HUDEP-2 (cell line): ENCODE measurements around the gene MAS1.
"Not testable (repeated sequence)": the region's sequence is repeated elsewhere in the genome, so short reads cannot be mapped to it uniquely, and the experiment has no call there.

Source experiments
- DNase-seq, 76 experiments: peaks; one replicate each; lab custom pipeline; 2025; ENCODE audit not compliant: unreplicated experiment in 76 of 76; lab: John Stamatoyannopoulos, UW

Gene MAS1

GRCh38 chr6:159914565-159914923 lies 23.8 kb downstream of the MAS1 start:
- no peak for DNase-seq

- DNase-seq, result no peak
These were observed 24.6 kb downstream of the MAS1 start for GRCh38 chr6:159915397-159915796.

GRCh38 chr6:159916237-159916636 lies 25.4 kb downstream of the MAS1 start:
- DNase-seq, result no peak

DNA sequence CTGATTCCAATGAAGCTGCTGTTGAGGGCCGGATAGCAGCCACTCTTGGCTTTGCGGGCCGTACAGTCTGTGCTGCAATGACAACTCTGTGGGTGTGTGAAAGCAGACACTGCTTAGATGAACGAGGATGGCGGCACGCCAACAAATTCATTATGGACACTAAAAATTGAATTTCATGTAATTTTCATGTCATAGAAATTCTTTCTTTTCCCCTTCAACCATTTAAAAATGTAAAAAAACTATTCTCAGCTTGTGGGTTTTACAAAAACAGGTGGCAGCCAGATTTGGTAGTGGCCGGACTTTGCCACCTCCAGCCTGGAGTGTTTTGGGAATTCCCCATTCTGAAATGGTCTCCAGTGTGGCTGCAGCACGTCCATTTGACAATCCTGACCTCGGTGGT lies 26.0 kb downstream of the MAS1 start:
- no peak for DNase-seq

- DNase-seq, result no peak
These were observed 28.3 kb downstream of the MAS1 start for GRCh38 chr6:159919011-159919511.

DNA sequence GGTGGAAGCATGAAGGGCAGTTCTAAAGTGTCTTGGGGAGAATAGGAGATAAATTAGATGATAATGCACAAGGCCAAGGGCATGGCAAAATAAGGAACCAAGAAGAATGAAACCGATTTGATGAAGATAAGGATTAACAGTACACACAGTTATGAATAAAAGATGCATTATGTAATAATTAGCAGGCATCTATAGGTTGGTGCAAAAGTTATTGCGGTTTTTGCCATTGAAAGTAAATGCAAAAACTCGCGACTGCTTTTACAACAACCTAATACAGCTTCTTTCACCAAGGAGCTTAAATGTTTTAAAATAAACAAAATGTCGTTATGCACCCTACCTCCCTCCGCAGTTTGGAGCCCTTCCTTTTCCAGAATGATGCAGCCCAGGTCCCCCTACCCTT lies 29.0 kb downstream of the MAS1 start:
- DNase-seq, result no peak

GRCh38 chr6:159924150-159924549 lies 33.4 kb downstream of the MAS1 start:
- DNase-seq, result not testable (repeated sequence)

DNA sequence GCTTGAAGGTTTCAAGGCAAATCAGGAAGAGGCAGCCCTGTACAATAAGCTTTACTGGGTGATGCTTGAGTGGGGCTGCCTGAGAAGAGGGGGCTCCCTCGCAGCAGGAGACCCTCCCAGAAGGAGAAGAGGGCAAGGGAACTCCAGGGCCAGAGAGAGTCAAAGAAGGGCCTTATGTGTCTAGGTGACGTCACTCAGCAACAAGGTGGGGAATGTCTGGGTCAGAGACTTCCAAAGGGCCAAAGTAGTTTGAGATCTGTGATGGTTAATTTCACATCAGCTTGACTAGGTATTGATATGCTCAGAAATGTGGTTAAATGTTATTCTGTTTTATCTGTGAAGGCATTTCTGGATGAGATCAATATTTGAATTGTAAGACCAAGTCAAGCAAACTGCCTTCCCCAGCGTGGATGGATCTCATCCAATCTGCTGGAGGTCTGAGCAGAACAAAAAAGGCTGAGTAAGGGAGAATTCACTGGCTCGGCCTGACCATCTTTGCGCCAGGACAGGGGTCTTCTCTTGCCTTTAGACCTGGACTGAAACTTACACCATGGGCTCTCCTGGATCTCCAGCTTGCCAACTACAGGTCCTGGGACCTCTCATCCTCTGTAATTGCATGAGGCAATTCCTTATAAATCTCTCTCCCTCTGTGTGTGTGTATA lies 35.9 kb downstream of the MAS1 start:
- DNase-seq, result no peak

GRCh38 chr6:159929819-159930218 lies 39.0 kb downstream of the MAS1 start:
- peak in 38 of 76 experiments; percentile 7 to 42 (median 21) for DNase-seq

DNA sequence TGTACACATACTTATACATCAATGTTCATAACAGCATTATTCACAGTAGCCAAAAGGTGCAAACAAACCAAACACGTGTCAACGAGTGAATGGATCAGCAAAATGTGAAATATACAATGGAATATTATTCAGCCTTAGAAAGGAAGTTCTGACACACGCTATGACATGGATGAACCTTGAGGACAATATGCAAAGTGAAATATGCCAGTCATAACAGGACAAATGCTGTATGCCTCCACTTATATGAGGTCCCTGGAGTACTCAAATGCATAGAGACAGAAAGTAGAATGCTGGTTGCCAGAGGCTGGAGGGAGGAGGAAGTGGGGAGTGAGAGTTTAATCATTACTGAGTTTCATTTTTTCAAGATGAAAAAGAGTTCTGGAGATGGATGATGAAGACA lies 40.3 kb downstream of the MAS1 start:
- no peak for DNase-seq

DNA sequence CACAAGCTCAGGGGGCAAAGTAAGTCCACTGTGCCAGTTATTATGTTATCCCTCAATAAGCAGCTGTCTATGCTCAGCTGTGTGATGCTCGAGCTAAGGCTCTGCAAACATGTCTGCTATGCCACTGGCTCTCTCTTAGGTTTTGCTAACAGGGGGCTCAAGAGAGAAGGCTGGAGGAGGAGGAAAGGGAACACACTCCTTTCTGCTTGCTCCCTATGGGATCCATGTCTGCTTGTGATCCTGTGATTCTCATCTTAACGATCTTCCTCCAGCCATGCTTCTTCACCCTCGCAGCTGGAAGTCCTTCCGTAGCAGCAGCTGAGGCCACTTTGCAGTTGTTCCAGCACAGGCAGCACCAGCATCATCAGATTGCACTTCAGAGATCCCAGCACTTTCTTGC lies 41.1 kb downstream of the MAS1 start:
- DNase-seq, result no peak

- DNase-seq, result no peak
These were observed 42.3 kb downstream of the MAS1 start for GRCh38 chr6:159933077-159933476.

- DNase-seq, result no peak
These were observed 43.4 kb downstream of the MAS1 start for GRCh38 chr6:159934181-159934580.

GRCh38 chr6:159935065-159935464 lies 44.3 kb downstream of the MAS1 start:
- DNase-seq, result no peak

DNA sequence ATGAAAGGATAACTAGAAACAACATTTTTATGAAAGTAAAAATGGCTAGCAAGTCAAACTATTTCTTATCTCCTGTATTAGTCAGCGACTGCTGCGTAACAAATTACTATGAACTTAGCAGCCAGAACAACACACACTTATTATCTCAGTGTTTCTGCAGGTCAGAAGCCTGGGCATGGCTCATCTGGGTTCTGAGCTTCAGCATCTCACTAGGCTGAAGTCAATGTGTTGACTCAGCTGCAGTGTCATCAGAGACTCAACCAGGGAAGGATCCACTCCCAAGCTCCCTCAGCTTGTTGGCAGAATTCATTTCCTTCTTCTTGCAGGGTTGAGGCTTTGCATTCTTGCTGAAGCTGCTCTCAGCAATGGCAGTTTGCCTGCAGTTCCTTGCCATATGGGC lies 44.8 kb downstream of the MAS1 start:
- no peak for DNase-seq

- peak in 3 of 76 experiments; percentile 16 to 24 (median 17) for DNase-seq
These were observed 48.8 kb downstream of the MAS1 start for GRCh38 chr6:159939591-159940016.
